Smooth muscle cell (in vitro differentiated cells): ENCODE measurements around the gene OPALIN. TPM values are rescaled to one million over a fixed set of nuclear protein-coding genes. Genes with fewer than 3 reads are reported as not detected.

Source experiments
- DNase-seq: peaks from one replicate; lab custom pipeline; 2025; ENCODE audit not compliant: unreplicated experiment; lab: John Stamatoyannopoulos, UW
- H2AFZ ChIP-seq: fragments of 200-600 bp; sonication (generic); 2 replicates; pipeline ENCODE4 v1.6.0; 2016; ENCODE audit warnings: antibody characterized with exemption, low read depth, mild to moderate bottlenecking
- H3F3A ChIP-seq: fragments of 200-600 bp; sonication (generic); 2 replicates; pipeline ENCODE4 v1.6.0; 2017; ENCODE audit warnings: antibody characterized with exemption, low read depth
- H3K27ac ChIP-seq: fragments of 200-600 bp; sonication (generic); 2 replicates; pipeline ENCODE4 v1.5.1; 2016; ENCODE audit warnings: low read depth, mild to moderate bottlenecking
- H3K27me3 ChIP-seq: fragments of 200-600 bp; sonication (generic); 2 replicates; pipeline ENCODE4 v1.6.1; 2016; ENCODE audit warnings: low read depth, mild to moderate bottlenecking
- H3K36me3 ChIP-seq: fragments of 200-600 bp; sonication (generic); 2 replicates; pipeline ENCODE4 v1.5.1; 2016; ENCODE audit warnings: low read depth
- H3K4me1 ChIP-seq: fragments of 200-600 bp; sonication (generic); 2 replicates; pipeline ENCODE4 v1.5.1; 2016; ENCODE audit warnings: low read depth
- H3K4me2 ChIP-seq: fragments of 200-600 bp; sonication (generic); 2 replicates; pipeline ENCODE4 v1.6.0; 2016; ENCODE audit warnings: mild to moderate bottlenecking
- H3K4me3 ChIP-seq: fragments of 200-600 bp; sonication (generic); 2 replicates; pipeline ENCODE4 v1.5.1; 2016; ENCODE audit warnings: mild to moderate bottlenecking
- H3K79me2 ChIP-seq: fragments of 200-600 bp; sonication (generic); 2 replicates; pipeline ENCODE4 v1.6.0; 2016; ENCODE audit warnings: low read depth, mild to moderate bottlenecking
- H3K9ac ChIP-seq: fragments of 200-600 bp; sonication (generic); 2 replicates; pipeline ENCODE4 v1.6.0; 2016; ENCODE audit warnings: low read depth
- H3K9me3 ChIP-seq: fragments of 200-600 bp; sonication (generic); replicated peaks from 2 replicates; pipeline ENCODE4 v1.5.1; 2016; ENCODE audit warnings: low read depth
- H4K20me1 ChIP-seq: fragments of 200-600 bp; sonication (generic); 2 replicates; pipeline ENCODE4 v1.6.0; 2016; ENCODE audit warnings: low read depth
- WGBS: methylation state at CpG from one replicate; pipeline ENCODE4 v1.1.7; 2016; ENCODE audit warnings: low lambda C conversion rate; 5-methylcytosine and 5-hydroxymethylcytosine counted together
- polyA plus RNA-seq: library from polyadenylated mRNA; unstranded; fragments of >200 nt; fragmentation: Nextera tagmentation; extraction: Ambion mirVana; gene quantifications from 2 replicates; pipeline ENCODE4 v1.2.1, GENCODE V29; 2016
- total RNA-seq: library from RNA; depleted of rRNA; stranded (reverse); fragments of >200 nt; gene quantifications from 2 replicates; pipeline ENCODE4 v1.2.3, GENCODE V29; 2014
- TF ChIP-seq, protein P1 (sequence below): fragments of 200-600 bp; sonication (generic); IDR thresholded peaks from 2 replicates; pipeline ENCODE4 v1.5.1; 2017; ENCODE audit warnings: borderline replicate concordance, mild to moderate bottlenecking, antibody characterized with exemption; ENCODE audit not compliant: insufficient read depth, poor library complexity, severe bottlenecking

Gene OPALIN
- total and polyA plus RNA-seq, 2 experiments from 2014 or later: not detected

- Histone ChIP-seq H3K4me3 (no peak overlapping the region), H3K9ac (no peak overlapping the region), H3F3A (no peaks in the 10 kb centered on the region), H3K9me3 (no peaks in the 10 kb centered on the region), H3K36me3 (no peaks in the 10 kb centered on the region), H3K4me2 (no peak overlapping the region), H4K20me1 (no peaks in the 10 kb centered on the region), H3K27me3 (no peaks in the 10 kb centered on the region), H3K27ac (no peak overlapping the region), H3K4me1 (no peaks in the 10 kb centered on the region), H2AFZ (no peak overlapping the region), H3K79me2 (no peaks in the 10 kb centered on the region)
- DNase-seq: no peak
- 85% methylated on average over 11 of the region's 11 CpGs for WGBS
- TF ChIP-seq, protein P1, sequence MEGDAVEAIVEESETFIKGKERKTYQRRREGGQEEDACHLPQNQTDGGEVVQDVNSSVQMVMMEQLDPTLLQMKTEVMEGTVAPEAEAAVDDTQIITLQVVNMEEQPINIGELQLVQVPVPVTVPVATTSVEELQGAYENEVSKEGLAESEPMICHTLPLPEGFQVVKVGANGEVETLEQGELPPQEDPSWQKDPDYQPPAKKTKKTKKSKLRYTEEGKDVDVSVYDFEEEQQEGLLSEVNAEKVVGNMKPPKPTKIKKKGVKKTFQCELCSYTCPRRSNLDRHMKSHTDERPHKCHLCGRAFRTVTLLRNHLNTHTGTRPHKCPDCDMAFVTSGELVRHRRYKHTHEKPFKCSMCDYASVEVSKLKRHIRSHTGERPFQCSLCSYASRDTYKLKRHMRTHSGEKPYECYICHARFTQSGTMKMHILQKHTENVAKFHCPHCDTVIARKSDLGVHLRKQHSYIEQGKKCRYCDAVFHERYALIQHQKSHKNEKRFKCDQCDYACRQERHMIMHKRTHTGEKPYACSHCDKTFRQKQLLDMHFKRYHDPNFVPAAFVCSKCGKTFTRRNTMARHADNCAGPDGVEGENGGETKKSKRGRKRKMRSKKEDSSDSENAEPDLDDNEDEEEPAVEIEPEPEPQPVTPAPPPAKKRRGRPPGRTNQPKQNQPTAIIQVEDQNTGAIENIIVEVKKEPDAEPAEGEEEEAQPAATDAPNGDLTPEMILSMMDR: no peak
Measured at GRCh38 chr10:96371356-96371755, 12.6 kb upstream of the OPALIN start.

- H3K79me2 ChIP-seq: no peaks in the 10 kb centered on the region
- H3K27ac ChIP-seq: no peak overlapping the region
- H3K9ac ChIP-seq: no peak overlapping the region
- DNase-seq: peak; percentile 5
- no peaks in the 10 kb centered on the region for H3K9me3 ChIP-seq
- H3F3A ChIP-seq: no peaks in the 10 kb centered on the region
- no peak overlapping the region for H3K4me2 ChIP-seq
- H3K27me3 ChIP-seq: no peaks in the 10 kb centered on the region
- WGBS: 36% methylated on average over 16 of the region's 16 CpGs
- H3K4me3 ChIP-seq: no peak overlapping the region
- H3K4me1 ChIP-seq: peaks cover 4% of the 10 kb centered on the region
- TF ChIP-seq, protein P1: peak; percentile 84
- no peak overlapping the region for H2AFZ ChIP-seq
- no peaks in the 10 kb centered on the region for H3K36me3 ChIP-seq
- H4K20me1 ChIP-seq: no peaks in the 10 kb centered on the region
Measured at GRCh38 chr10:96370584-96371157, 11.9 kb upstream of the OPALIN start.

DNA sequence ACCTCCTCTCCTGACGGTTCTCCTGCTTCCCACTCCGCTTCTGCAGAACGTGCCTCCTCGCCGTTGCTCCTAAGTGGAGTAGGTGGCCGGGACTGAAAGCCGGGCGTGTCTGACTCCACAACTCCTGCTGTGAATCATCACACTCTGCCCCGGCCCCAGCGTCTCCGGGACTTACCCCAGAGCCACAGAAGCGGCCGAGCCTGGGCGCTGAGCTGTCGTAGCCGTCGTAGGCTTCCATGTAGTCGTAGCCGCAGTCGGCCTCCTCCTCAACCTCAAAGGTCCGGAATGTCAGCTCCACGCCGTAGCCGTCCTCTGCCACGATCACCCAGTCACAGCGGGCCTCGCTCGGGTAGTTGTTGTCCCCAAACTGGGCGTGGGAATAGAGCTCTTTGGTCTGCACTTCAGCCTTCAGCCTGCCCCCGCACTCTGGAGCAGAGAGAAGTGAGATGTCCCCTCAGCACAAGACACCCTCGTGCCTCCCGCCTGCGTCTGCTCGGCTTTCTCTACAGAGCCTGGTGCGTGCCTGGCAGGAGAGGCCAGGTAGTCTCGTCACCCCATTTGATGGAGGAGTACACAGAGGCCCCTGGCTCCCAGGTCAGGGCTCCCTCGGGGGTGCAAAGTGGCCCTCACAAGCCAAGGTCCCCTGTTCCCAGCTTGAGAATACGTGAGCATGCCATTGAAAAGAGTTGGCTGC is 11.2 kb upstream of the OPALIN start:
- peaks cover 10% of the 10 kb centered on the region for H3K4me1 ChIP-seq
- H3K27me3 ChIP-seq: no peaks in the 10 kb centered on the region
- H3K4me3 ChIP-seq: no peak overlapping the region
- no peaks in the 10 kb centered on the region for H3K36me3 ChIP-seq
- no peaks in the 10 kb centered on the region for H3F3A ChIP-seq
- H3K79me2 ChIP-seq: no peaks in the 10 kb centered on the region
- H3K4me2 ChIP-seq: no peak overlapping the region
- no peak overlapping the region for H3K9ac ChIP-seq
- TF ChIP-seq, protein P1: no peak
- no peak overlapping the region for H3K27ac ChIP-seq
- no peaks in the 10 kb centered on the region for H3K9me3 ChIP-seq
- no peaks in the 10 kb centered on the region for H4K20me1 ChIP-seq
- DNase-seq: no peak
- H2AFZ ChIP-seq: no peak overlapping the region
- WGBS: 72% methylated on average over 38 of the region's 38 CpGs

DNA sequence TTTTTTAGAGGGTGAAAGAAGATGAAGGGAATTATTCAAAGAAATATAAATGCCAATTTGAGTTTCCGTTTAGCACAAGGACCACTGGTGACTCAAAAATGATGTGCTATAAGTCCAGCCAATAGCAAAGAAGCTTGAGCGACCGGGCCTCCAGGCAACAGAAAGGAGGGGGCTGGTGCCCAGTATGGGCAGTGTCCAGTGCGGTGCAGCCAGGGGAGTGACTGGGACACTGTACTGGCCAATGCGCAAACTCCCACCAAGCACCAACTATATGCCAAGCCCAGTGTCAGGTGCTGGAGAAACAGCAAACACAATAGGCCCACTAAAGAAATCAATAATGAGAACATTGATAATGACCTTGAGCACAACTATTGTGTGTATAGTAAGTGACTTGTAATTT is 10.2 kb upstream of the OPALIN start:
- TF ChIP-seq, protein P1: no peak
- Histone ChIP-seq H2AFZ (no peak overlapping the region), H3K79me2 (no peaks in the 10 kb centered on the region), H3F3A (no peaks in the 10 kb centered on the region), H3K27me3 (no peaks in the 10 kb centered on the region), H3K4me2 (no peak overlapping the region), H3K4me1 (peaks cover 10% of the 10 kb centered on the region), H3K27ac (no peak overlapping the region), H3K9me3 (no peaks in the 10 kb centered on the region), H3K36me3 (no peaks in the 10 kb centered on the region), H4K20me1 (no peaks in the 10 kb centered on the region), H3K9ac (no peak overlapping the region), H3K4me3 (no peak overlapping the region)
- 98% methylated on average over 5 of the region's 5 CpGs for WGBS
- no peak for DNase-seq
